ENCODE results near the gene HIVEP1. TPM values are rescaled to one million over a fixed set of nuclear protein-coding genes. Genes with fewer than 3 reads are reported as not detected.
"Not testable (repeated sequence)": the region's sequence is repeated elsewhere in the genome, so short reads cannot be mapped to it uniquely, and the experiment has no call there.

HIVEP1 gene
- total RNA-seq, 1 donor, result 21.8 TPM

- TF ChIP-seq CTCF (IDR thresholded peaks at IDR 0.05; ENCODE audit: insufficient read depth, low read length), result no peak
- DNase-seq (ENCODE audit: low read depth), result no peak
- H3K4me3 ChIP-seq (ENCODE audit: low read depth, low read length), result no peak overlapping the region
These were observed 87.7 kb downstream of the HIVEP1 start for GRCh38 chr6:12099623-12100338.

GRCh38 chr6:12101048-12101447 is 88.9 kb downstream of the HIVEP1 start:
- no peak for DNase-seq (ENCODE audit: low read depth)
- no peak overlapping the region for H3K4me3 ChIP-seq (ENCODE audit: low read depth, low read length)
- TF ChIP-seq CTCF (IDR thresholded peaks at IDR 0.05; ENCODE audit: insufficient read depth, low read length), result no peak

GRCh38 chr6:12101653-12102312 is 89.7 kb downstream of the HIVEP1 start:
- no peak for DNase-seq (ENCODE audit: low read depth)
- no peak overlapping the region for H3K4me3 ChIP-seq (ENCODE audit: low read depth, low read length)
- TF ChIP-seq CTCF (IDR thresholded peaks at IDR 0.05; ENCODE audit: insufficient read depth, low read length), result no peak

GRCh38 chr6:12102350-12102749 is 90.2 kb downstream of the HIVEP1 start:
- no peak for DNase-seq (ENCODE audit: low read depth)
- no peak overlapping the region for H3K4me3 ChIP-seq (ENCODE audit: low read depth, low read length)
- TF ChIP-seq CTCF (IDR thresholded peaks at IDR 0.05; ENCODE audit: insufficient read depth, low read length), result no peak

GRCh38 chr6:12103158-12103557 is 91.0 kb downstream of the HIVEP1 start:
- TF ChIP-seq CTCF (IDR thresholded peaks at IDR 0.05; ENCODE audit: insufficient read depth, low read length), result no peak
- no peak for DNase-seq (ENCODE audit: low read depth)
- no peak overlapping the region for H3K4me3 ChIP-seq (ENCODE audit: low read depth, low read length)

- H3K4me3 ChIP-seq (ENCODE audit: low read depth, low read length), result no peak overlapping the region
- no peak for TF ChIP-seq CTCF (IDR thresholded peaks at IDR 0.05; ENCODE audit: insufficient read depth, low read length)
- no peak for DNase-seq (ENCODE audit: low read depth)
These were observed 93.2 kb downstream of the HIVEP1 start for GRCh38 chr6:12105271-12105670.

- not testable (repeated sequence) for H3K4me3 ChIP-seq (ENCODE audit: low read depth, low read length); DNase-seq (ENCODE audit: low read depth)
These were observed 96.3 kb downstream of the HIVEP1 start for GRCh38 chr6:12108376-12108775.
